Measurements from ENCODE around the gene MRPL24. TPM values are rescaled to one million over a fixed set of nuclear protein-coding genes. Genes with fewer than 3 reads are reported as not detected.
A peak's percentile ranks its signal among the peaks of the same experiment; 100 is the strongest.

The MRPL24 gene
- total and polyA plus RNA-seq, 9 of the 15 experiments (the other 6 are each of a cell fraction or from before 2014, with no cell fraction given) = 74.3 to 267 (median 113) TPM

- TF ChIP-seq BRCA1 (IDR thresholded peaks at IDR 0.05) (no peak), BRCA1 (CRISPR knock-in tag; IDR thresholded peaks at IDR 0.05) (no peak), HINFP (tag; conservative IDR thresholded peaks at IDR 0.05; ENCODE audit: low read depth) (no peak), GATAD2A (IDR thresholded peaks at IDR 0.05) (peak; percentile 46; the same call in 1 of the 2 replicates), ELK3 (CRISPR knock-in tag; IDR thresholded peaks at IDR 0.05) (no peak), EHMT2 (IDR thresholded peaks at IDR 0.05) (no peak; the same call in 1 of the 2 replicates), KDM2B (CRISPR knock-in tag; IDR thresholded peaks at IDR 0.05) (no peak), ZNF398 (CRISPR knock-in tag; IDR thresholded peaks at IDR 0.05) (no peak), ZNF121 (CRISPR knock-in tag; conservative IDR thresholded peaks at IDR 0.05) (no peak), WHSC1 (IDR thresholded peaks at IDR 0.05; ENCODE audit: low read length) (no peak), MCM7 (IDR thresholded peaks at IDR 0.05) (no peak), ETV5 (CRISPR knock-in tag; IDR thresholded peaks at IDR 0.05; ENCODE audit: low read depth) (no peak), SNRNP70 (optimal IDR thresholded peaks at IDR 0.05; ENCODE audit: low read depth, low read length) (no peak), U2AF1 (optimal IDR thresholded peaks at IDR 0.05; ENCODE audit: low read depth, low read length) (no peak), ZNF57 (CRISPR knock-in tag; IDR thresholded peaks at IDR 0.05) (no peak), KAT8 (IDR thresholded peaks at IDR 0.05; ENCODE audit: low read depth) (no peak), NR4A1 (CRISPR knock-in tag; IDR thresholded peaks at IDR 0.05) (no peak), NR4A1 (tag; IDR thresholded peaks at IDR 0.05) (no peak), VEZF1 (CRISPR knock-in tag; IDR thresholded peaks at IDR 0.05) (peak; percentile 75), PCBP2 (IDR thresholded peaks at IDR 0.05; ENCODE audit: low read depth, low read length, poor library complexity, severe bottlenecking) (no peak), ID3 (CRISPR knock-in tag; IDR thresholded peaks at IDR 0.05) (no peak), ID3 (tag; IDR thresholded peaks at IDR 0.05) (no peak), ZNF785 (CRISPR knock-in tag; IDR thresholded peaks at IDR 0.05) (no peak), RHOXF2B (CRISPR knock-in tag; conservative IDR thresholded peaks at IDR 0.05) (no peak)
Observed at GRCh38 chr1:156692925-156693847, 47.7 kb downstream of the MRPL24 start (continued).
